GM18508 (cell line): ENCODE measurements around the gene SOAT1.
"Not testable (repeated sequence)": the region's sequence is repeated elsewhere in the genome, so short reads cannot be mapped to it uniquely, and the experiment has no call there.

Experiments used
- ATAC-seq: cut with Tn5 transposase; IDR thresholded peaks from one replicate; pipeline ENCODE4 v1.9.1; 2021; ENCODE audit warnings: moderate number of reproducible peaks; ENCODE audit not compliant: insufficient read depth, unreplicated experiment

Gene SOAT1

DNA sequence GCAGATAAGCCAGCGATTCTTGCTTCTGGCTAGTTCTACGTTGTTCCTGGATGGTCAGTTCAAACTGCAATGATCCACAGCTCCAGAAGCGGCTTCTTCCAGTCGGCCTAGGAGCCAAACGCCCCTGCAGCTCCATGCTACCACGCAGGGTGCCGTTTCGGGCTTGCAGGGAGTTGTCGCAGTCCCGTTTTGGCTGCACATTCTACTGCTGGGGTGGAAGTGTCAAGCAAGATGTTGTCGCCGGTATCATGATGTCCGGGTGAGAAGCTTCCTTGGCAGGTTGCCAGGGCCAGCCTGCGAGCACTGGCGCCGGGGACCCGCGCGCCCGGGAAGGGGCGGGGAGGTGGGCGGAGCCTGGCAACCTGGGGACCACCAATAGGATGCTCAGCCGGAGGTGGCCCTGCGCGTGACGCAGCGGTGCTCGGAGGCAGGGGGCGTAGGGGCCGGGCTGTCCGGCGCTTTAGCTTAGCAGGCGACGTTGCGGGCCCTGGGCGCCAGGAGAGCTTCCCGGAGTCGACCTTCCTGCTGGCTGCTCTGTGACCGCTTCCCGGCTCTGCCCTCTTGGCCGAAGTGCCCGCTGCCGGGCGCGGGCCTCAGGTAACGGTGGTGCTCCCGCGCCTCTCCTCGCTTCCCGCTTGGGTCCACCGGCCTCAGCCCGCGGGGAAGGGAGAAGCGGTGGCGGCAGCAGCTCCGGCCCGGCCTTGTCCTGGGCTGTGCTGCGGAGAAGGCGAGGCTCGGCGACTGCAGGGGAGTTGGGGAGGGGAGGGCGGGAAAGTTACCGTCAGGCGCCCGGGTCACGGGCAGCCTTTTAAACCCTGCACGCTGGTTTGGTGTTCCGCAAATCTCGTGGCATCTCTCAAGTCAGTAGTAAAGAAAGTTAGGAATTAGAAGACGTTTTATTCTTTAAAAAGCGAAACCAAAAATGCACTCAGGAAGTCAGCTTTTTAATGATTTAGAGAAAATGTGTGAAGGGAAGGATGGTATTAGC lies at the start of gene SOAT1:
SOAT1 (plus strand) TSS at position 458 of the 988 bp plus-strand sequence. CDS start 8,888 bp downstream, outside the sequence.
- peak; percentile 80 for ATAC-seq

DNA sequence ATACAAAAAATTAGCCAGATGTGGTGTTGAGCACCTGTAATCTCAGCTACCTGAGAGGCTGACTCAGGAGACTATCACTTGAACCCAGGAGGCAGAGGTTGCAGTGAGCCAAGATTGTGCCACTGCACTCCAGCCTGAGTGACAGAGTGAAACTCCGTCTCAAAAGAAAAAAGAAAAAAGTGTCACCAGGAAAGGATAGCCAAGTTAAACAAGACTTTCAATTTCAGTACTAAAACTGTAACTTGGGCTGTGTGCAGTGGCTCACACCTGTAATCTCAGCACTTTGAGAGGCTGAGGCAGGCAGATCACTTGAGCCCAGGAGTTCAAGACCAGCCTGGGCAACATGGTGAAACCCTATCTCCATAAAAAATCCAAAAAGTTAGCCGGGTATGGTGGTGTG lies 48.2 kb upstream of the SOAT1 start:
- ATAC-seq = not testable (repeated sequence)

DNA sequence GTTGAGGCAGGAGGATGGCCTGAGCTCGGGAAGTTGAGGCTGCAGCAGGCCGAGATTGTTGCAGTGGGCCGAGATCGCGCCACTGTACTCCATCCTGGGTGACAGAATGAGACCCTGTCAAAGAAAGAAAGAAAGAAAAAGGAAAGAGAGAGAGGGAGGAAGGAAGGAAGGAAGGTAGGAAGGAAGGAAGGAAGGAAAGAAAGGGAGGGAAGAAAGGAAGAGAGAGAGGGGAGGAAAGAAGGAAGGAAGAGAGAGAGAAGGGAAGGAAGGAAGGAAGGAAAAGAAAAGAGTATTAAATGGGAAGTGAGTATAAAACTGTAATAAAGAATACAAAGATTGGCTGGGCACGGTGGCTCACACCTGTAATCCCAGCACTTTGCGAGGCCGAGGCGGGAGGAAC lies 45.7 kb upstream of the SOAT1 start:
- ATAC-seq = no peak

DNA sequence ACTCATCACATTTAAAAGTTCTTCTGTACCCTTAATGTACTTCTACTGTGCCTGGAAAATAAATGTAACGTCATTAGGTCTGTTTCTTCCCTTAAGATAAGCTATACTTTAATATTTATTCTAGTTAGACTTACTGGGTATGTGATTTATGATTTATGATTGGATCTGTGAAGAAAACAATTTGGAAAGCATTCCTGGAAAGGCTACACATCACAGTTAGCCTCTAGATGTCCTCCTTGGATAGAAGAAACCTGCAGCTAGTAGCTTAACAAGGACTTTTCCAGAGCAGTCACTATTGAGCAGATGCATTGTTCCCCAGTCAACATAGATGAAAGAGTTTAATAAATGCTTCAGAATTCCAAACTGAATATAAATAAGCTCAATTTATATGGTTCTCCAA lies 41.9 kb upstream of the SOAT1 start:
- no peak for ATAC-seq

DNA sequence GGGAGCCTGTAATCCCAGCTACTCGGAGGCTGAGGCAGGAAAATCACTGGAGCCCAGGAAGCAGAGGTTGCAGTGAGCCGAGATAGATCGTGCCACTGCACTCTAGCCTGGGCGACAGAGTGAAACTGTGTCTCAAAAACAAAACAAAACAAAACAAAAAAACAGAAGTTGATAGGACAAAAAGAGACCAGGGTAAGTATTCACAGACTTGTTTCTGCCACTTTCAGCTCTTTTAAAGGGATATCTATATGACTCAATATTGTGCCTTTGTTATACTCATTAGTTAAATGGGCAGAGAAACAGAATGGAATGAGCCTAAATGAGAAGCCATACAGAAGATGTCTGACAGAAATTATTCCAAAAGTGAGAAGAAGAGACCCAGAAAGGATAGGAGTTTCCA lies 41.0 kb upstream of the SOAT1 start:
- no peak for ATAC-seq

DNA sequence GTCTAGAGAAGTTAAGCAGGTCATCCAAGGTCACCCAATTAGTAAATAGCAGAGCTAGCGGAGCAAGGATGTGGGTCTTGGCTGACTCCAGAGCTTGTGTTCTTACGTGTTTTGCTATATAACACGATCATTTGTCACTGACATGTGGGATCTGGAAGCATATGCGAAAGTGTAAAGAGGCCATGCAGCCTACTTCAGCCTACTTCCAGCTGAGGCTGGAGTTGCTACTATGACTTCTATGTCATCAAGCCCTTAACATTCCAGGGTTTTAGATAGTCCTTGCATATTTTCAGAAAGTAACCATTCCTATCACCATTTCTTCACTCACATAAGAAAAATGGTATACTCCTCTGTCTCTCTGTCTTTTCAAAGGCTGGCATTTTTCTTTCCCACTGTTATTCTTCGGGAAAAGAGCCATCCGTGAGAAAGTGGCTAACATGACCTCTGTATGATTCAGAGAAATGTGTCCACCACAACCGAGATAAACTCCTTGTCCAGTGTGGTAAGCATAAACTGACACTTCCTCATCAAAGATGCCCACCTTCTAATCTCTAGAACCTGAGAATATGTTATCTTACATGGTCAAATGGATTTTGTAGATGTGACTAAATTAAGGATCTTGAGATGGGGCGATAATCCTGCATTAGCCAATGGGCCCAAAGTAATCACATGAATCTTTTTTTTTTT lies 40.2 kb upstream of the SOAT1 start:
- no peak for ATAC-seq

DNA sequence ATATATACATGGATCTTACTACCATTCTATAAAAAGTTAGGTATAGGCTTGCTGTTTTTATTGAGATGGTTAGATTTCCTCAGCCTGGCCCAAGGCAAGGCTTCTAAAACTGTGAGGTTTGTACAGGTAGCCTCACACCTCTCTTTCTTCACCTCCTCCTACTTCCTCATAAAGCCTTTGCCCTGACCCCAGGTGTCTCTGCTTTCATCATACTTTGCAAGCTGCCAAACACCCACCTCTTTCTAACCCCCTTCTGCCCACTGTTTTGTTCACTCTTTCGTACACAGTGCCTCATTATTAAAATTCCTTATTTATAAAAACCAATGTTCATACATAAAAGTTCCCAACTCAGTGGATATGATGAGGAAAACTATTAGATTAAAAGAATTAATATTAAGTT lies 31.4 kb upstream of the SOAT1 start:
- ATAC-seq = no peak

DNA sequence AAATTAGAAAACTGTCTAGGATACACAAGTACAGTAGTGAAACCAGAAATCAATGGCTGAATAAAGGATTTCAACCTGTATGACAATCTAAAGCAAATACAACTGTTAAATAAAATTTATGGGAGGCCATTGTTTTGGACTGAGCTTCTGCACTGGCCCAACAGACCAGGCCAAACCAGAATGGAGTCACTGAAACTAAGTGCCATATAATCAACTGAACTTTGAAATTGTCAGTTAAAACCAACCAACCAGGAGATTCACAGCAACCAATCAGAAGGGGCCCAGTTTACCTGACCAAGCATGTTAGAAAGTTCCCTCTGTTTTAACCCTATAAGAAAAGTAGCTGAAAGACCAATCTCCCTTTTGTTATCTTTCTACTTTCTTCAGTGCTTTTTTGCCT lies 30.5 kb upstream of the SOAT1 start:
- ATAC-seq = no peak

DNA sequence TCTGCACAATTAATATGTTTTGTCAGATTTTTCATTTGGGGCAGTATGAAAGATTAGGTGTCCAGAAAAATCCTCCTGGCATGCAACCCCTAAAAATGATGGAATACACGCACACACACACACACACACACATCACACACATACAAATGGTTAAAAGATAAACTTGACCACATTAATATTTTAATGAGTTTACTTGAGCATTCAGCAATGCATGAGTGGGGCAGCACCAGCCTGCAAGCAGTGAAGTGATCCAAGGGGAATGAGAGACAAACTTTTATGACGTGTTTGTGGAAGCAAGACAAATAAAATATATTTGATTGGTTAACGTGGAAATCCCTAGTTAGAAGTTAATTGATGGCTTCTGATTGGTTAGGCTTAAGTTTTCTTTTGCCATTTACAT lies 29.1 kb upstream of the SOAT1 start:
- ATAC-seq = no peak

DNA sequence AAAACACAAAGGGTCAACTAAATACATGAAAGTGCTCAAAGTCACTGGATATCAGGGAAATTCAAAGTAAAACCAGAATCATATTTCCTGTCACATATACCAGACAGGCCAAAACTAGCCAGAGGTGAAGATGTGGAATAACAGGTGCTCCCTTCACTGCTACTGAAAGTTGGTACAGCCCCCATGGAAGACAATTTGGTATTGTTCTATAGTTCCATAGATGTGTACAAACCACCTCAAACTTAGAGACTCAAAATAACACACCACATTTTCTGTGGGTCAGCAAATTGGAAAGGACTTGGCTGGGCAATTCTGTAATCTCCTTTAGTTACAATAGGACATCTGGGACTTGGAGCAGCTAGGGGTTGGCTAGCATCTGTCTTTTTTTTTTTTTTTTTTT lies 24.5 kb upstream of the SOAT1 start:
- no peak for ATAC-seq

DNA sequence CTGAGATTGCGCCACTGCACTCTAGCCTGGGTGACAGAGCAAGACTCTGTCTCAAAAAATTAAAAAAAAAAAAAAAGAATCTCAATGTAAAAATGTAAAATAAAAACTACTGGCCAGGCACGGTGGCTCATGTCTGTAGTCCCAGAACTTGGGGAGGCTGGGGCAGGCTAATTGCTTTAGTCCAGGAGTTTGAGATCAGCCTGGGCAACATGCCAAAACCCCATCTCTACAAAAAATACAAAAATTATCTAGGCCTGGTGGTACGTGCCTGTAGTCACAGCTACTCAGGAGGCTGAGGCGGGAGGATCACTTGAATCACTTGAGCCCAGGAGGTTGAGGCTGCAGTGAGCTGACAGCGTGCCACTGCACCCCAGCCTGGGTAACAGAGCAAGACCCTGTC lies 19.2 kb upstream of the SOAT1 start:
- not testable (repeated sequence) for ATAC-seq

DNA sequence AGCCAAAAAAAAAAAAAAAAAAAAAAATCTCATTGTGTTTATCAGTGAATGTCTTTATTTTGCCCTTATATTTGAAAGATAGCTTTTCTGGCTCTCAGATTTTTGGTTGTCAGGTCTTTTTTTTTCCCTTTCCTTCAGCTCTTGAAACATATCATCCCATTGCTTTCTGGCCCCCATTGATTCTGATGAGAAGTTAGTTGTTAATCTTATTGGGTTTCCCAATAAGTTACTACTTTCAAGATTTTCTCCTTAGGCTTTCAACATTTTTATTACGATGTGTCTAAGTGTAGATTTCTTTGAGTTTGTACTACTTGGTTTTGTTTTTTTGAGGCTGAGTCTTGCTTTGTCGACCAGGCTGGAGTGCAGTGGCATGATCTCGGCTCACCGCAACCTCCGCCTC lies 14.7 kb upstream of the SOAT1 start:
- no peak for ATAC-seq

DNA sequence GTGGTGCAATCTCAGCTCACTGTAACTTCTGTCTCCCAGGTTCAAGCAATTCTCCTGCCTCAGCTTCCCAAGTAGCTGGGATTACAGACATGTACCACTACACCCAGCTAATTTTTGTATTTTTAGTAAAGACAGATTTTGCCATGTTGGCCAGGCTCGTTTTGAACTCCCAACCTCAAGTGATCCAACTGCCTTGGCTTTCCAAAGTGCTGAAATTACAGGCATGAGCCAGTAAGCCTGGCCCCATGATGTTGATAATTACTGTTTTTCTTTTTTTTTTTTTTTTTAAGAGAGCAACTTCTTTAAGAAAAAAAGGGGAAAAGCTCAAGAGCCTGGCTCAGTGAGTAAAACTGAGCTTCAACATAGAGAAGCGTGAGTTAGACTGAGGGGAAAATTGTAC lies 9.6 kb upstream of the SOAT1 start:
- ATAC-seq = no peak

DNA sequence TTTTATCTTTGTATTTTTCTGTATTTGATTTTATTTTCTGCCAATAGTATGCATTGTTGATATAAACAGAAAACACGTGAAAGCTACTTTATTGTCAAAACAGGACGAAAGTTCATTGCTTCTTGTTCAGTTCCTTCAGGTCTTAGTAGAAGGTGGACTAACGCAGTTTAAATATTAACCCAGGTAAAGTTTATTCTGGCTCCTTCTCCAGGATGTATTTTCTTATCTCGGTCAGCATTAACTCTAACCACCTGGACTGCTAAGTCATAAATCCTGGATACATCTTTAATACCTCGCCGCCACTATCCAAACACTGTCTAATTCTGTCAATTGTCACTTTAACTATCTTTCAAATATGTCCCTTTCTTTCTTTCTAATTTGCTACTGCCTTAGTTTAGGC lies 5.7 kb upstream of the SOAT1 start:
- no peak for ATAC-seq

DNA sequence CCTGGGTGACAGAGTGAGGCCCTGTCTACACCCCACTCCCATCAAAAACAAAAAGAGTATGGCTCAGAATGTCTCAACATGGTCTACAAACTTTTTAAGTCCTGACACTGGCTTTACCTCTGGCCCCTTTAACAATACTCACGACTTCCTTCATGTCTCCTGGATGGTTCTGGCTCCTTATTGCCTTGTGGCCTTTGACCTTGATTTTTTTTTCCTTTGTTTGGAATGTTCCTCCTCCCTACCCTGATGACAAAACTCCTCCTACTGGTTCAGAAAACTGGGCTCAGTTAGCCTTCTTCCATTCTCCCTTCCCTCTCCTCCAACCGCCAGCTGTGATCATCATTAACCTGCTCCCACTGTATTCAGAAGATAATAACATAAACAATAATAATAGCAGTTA lies 4.6 kb upstream of the SOAT1 start:
- no peak for ATAC-seq

DNA sequence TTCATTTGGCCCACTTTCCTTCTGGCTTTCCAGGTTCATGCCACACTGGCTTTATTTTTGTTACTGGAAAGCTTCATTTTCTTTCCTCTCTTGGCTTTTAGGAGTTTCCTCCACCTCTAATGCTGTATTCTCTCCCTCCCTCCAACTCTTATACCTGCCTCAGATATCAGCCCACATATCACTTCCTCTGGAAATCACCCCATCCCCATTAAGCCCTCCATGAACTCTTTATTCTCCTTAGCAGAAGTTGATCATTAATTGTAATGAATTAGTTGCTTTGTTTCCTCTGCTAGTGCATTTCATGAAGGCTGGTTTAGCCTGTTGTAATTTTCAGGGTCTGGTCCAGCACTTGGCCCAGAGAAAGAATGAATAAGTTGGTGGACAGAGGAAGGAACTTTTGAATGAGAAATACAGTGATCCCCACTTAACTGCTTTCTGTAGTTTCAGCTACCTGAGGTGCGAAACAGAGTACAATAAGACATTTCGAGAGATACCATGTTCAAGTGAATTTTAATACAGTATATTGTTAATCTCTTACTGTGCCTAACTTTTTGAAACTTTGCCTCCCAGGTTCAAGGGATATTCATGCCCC lies 1.7 kb downstream of the SOAT1 start:
- ATAC-seq = no peak

DNA sequence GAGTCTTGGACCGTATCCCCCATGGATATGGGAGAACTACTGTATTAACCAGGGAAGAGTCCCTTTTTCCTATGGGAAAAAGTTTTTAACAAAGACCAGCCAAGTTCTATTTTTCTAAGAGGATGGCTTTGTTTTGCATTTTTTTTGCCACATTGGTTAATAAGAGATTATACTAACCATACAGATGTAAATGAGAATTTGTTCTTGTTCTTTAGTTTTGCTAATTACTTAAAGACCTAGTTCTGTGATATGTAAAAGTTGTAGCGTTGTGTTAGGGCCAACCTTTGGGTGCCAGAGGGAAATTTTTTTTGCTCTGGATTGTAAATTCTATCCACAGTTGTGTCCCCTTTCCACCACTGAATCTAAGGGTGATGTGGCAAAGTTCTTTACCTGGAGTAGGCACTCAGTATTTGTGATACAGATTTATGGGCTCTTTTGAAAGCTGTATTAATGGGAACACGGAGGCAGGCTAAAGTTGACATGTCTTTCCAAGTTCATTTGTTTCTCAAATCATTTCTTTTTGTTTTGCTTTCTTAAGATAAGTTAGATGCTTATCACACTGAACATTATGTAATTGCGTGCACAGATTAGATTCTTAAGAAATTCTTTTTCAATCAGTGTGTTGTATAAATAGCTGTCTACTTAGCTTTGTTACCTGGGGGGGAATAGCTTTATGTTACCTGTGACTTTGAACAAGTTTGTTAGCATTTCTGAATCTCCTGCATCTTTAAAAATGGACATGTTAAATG lies 2.9 kb downstream of the SOAT1 start:
- ATAC-seq = no peak

DNA sequence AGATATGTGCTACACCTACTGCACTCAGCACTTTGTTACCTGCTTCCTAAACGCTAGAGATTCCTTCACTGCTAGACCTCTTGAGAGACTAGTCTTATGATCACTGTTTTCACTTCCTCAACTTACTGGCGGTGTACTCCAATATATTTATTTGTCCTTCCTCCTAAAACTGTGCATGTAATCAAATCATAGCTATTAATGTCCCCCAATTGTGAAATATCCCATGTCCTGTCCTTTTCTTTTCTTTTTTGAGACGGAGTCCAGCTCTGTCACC lies 3.4 kb downstream of the SOAT1 start:
- no peak for ATAC-seq

DNA sequence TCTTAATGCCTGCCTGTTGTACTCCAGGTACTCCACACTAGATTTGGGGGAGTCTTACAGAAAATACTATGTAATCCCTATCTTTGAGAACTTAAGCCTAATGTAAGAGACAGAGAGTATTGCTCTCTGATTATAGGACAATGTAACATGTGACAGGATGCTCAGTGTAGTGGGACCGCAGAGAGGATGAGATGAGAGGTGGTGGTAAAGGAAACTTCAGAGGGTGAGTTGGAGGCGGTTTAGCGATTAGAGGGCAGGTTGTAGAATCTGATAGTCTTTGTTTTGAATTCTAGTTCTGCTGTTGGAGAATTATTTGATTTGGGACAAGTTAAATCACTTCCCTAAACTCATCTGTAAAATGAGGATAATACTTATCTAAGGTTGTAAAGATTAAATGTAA lies 5.4 kb downstream of the SOAT1 start:
- ATAC-seq = peak; percentile 62

DNA sequence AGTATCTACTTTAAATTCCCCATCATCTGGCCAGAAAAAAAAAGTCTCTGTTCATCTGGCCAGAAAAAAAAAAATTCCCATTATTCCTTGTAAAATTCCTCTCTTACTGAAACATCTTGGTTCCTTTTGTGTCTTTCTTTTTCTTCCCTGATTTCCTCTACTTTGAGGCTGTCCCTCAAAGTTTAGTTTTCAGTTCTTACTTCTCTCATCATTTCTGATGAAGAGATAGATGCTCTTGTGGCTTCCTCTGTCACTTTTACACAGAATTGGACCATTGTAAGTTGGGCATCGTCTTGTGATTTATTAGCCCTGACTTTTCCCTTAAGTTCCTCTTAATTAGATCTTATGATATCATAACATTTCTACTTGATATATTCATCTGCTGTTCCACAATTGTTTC lies 6.5 kb downstream of the SOAT1 start:
- no peak for ATAC-seq

DNA sequence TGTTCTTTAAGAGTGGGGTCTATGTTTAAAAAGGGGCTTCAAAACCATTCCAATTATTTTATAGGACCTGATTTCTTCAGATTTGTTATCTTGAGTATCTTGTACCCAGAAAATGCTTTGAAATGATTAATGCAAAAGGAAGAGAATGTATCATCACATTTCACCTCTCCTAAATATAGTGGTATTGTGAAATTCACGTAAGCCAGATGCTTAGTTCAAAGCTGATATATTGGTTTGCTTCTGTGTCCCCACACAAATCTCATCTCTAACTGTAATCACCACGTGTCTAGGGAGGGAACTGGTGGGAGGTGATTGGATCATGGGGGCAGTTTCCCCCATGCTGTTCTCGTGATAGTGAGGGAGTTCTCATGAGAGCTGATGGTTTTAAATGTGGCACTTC lies 8.5 kb downstream of the SOAT1 start:
- no peak for ATAC-seq
